Stimulated activated CD4-positive, alpha-beta T cell treated with anti-CD3 and anti-CD28 coated beads, Interleukin-15, amount 100 ng/mL, for 1 hour (primary cell): ENCODE results near the gene CNOT4.
A peak's percentile ranks its signal among the peaks of the same experiment; 100 is the strongest.

Experiments used
- DNase-seq, 2 donors: peaks; one replicate each; pipeline ENCODE4 v3.0.0-alpha.2; 2020; ENCODE audit warnings: low read depth in 1 of 2, low spot score in 1 of 2

CNOT4 gene, protein sequence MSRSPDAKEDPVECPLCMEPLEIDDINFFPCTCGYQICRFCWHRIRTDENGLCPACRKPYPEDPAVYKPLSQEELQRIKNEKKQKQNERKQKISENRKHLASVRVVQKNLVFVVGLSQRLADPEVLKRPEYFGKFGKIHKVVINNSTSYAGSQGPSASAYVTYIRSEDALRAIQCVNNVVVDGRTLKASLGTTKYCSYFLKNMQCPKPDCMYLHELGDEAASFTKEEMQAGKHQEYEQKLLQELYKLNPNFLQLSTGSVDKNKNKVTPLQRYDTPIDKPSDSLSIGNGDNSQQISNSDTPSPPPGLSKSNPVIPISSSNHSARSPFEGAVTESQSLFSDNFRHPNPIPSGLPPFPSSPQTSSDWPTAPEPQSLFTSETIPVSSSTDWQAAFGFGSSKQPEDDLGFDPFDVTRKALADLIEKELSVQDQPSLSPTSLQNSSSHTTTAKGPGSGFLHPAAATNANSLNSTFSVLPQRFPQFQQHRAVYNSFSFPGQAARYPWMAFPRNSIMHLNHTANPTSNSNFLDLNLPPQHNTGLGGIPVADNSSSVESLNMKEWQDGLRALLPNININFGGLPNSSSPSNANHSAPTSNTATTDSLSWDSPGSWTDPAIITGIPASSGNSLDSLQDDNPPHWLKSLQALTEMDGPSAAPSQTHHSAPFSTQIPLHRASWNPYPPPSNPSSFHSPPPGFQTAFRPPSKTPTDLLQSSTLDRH

GRCh38 chr7:135509839-135510591, at the start of gene CNOT4:
CNOT4 (minus strand) TSS chr7:135510102; CDS start chr7:135438331, 71,771 bp downstream.
- DNase-seq = peak; percentile 95 to 97

GRCh38 chr7:135558881-135559280, 49.0 kb upstream of the CNOT4 start:
- DNase-seq = no peak

- DNase-seq = peak; percentile 31 to 42
These were observed 48.5 kb upstream of the CNOT4 start for GRCh38 chr7:135558337-135558767.

GRCh38 chr7:135557455-135558336, 47.8 kb upstream of the CNOT4 start, which contains the start of gene NUP205:
NUP205 (plus strand) TSS chr7:135557917; CDS start chr7:135557945, 28 bp downstream.
- DNase-seq = peak; percentile 63 to 65

DNA sequence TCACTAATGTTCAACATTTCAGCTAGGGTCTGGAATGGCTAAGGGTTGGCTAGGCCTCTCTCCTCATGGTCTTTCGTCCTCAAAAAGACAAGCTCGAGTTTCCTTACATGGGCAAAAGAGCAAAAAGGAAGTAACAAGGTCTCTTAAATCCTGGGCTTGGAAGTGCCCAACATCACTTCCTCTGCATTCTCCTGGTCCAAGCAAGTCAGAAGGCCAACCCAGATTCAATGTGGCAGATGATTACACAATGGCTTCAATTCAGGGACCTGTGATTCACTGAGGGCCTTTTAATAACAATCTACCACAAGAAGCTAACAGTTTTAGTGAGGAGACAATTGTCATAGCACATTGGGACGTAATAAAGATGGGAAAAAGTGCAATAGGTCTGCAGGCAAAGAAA, 43.4 kb upstream of the CNOT4 start:
- DNase-seq = no peak

DNA sequence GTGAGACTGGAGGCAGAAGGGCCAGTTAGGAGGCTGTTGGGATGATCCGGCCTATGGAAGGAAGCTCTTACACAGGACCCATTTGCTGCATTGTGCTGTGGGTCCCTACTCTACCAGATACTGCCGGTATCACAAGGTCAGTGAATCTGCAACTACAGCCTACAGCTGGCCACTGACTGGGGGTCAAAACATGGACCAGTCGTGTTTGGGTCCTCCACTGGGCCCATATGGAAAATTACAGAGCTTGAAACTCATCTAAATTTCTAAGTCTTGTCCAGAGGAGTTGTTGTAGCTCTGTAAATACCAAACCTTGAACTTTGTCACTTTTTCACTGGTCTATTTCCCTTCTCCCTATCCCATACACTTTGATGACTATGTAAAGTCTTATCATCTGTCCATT, 42.2 kb upstream of the CNOT4 start:
- DNase-seq = no peak

DNA sequence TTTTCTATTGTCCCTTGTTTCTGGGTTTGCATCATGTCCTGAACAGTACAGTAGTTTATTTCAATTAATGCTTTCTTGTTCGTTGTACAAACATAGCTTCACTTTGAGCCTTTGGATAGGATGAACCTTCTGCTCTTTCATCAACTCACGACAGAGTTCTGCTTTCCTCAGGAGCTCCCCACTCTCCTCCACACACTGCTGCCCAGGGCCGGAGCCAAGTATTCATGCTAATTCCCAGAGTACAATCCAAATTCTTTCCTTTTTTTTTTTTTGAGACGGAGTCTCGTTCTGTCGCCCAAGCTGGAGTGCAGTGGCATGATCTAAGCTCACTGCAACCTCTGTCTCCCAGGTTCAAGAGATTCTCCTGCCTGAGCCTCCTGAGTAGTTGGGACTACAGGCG, 40.3 kb upstream of the CNOT4 start:
- no peak for DNase-seq

DNA sequence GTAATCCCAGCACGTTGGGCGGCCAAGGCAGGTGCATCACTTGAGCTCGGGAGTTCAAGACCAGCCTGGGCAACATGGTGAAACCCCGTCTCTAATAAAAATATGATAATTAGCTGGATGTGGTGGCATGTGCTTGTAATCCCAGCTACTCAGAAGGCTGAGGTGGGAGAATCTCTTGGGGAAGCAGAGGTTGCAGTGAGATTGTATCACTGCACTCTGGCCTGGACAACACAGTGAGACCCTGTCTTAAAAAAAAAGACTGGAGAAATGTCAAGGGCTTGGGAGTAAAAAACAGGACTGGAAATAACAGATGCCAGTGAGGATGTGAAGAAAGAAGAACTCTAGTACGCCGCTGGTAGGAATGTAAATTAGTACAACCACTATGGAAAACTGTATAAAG, 31.1 kb upstream of the CNOT4 start:
- no peak for DNase-seq

DNA sequence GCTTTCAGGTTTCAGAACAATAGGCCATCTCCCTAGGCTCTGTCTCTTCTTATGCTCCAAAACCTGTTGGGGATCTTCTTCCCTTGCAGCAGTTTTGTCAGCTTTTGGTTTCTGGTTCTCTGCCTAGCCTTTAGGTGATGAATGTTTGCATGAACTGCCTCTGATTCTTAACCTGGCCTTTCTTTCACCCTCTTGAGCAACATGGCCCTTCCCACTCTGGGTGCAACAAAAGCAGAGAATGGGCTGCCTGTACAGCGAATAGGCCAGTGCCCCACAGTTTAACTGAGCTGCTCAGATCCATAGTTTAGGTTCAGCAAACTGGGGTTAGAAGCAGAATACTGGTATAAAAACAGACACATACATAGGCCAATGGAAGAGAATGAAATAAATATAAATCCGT, 29.7 kb upstream of the CNOT4 start:
- DNase-seq = no peak

DNA sequence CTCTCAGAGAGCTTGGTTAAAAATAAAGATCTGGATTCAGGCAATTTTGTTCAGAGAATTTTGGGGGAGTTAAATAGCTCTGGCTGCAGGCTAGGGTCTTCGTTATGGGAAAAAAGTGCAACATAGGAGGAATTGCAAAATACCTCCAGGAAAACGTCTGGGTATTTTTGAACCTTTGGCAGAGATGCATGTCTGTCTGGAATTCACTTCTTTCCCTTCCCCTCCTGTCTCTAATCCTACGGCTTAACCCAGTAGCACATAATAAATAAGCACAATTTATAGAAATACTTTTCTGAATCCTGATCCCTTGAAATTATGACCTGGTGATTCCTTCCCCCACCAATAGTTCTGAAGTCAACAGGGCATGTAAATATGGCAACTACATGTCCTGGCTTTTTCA, 28.5 kb upstream of the CNOT4 start:
- DNase-seq = no peak

GRCh38 chr7:135537905-135538304, 28.0 kb upstream of the CNOT4 start:
- no peak for DNase-seq

- no peak for DNase-seq
These were observed 27.6 kb upstream of the CNOT4 start for GRCh38 chr7:135537453-135537852.

- no peak for DNase-seq
These were observed 26.2 kb upstream of the CNOT4 start for GRCh38 chr7:135536150-135536549.

DNA sequence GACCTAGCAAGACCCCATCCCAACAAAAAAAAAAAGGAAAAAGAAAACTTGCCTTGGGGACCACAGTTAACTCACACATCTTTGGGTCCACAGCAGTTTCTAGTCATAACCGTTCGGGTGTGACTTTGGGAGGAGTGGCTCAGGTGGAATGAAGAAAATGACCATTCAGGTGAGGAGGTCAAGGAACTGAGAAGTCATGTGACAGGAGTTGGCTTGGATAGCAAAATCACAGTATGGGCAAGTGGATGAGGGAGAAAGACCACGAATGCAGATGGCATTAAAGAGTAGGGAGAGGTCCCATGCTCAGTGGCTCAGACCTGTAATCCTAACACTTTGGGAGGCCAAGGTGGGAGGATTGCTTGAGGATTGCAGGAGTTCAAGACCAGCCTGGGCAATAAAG, 17.1 kb upstream of the CNOT4 start:
- no peak for DNase-seq

- no peak for DNase-seq
These were observed 15.5 kb upstream of the CNOT4 start for GRCh38 chr7:135525426-135525825.

- DNase-seq = no peak
These were observed 13.2 kb upstream of the CNOT4 start for GRCh38 chr7:135523146-135523545.

DNA sequence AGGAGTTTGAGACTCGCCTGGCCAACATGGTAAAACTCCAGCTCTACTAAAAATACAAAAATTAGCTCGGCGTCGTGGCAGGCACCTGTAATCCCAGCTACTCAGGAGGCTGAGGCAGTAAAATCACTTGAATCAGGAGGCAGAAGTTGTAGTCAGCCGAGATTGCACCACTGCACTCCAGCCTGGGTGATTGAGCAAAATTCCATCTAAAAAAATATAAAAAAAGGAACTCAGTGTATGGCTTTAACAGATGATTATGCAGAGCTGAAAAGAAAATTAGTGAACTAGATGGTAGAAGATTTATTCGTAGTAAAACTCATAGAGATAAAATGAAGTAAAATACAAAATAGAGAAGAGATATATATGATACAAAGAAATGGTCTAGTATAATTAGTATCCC, 12.6 kb upstream of the CNOT4 start:
- no peak for DNase-seq

DNA sequence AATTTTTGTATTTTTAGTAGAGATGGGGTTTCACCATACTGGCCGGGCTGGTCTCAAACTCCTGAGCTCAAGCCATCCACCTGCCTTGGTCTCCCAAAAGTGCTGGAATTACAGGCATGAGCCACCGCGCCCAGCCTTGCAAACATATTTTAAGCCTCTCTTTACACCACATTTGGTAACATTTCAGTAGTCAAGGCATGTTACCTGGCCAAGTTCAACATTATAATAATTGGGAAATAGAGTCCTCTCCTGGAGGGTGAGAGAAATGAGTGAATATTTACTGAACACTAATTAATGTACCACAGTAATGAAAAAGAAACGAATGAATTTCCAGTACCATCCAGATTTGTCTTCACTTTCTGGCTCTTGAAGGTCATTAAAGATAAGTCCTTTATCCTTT, 10.0 kb upstream of the CNOT4 start:
- DNase-seq = no peak

DNA sequence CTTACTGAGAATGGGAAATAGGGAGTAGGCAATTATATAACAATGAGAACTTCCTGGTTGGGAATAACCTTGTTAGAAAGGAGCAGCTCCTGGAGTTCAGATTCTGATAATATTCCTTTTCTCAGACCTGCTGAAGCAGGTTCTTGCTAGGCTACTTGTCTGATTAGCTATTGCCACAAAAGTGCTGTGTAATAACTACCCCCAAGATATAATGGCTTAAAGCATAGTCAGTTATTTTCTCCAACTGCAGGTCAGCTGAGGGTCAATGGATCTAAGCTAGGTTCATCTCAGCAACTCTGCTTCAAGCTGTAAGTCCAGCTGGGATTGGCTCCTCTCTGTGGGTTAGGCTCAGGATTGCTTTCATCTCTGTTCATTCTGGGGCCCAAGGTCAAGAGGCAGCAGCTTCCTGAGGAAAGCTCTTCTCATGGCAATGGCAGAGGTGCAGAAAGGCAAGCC, 9.4 kb upstream of the CNOT4 start:
- DNase-seq = no peak

DNA sequence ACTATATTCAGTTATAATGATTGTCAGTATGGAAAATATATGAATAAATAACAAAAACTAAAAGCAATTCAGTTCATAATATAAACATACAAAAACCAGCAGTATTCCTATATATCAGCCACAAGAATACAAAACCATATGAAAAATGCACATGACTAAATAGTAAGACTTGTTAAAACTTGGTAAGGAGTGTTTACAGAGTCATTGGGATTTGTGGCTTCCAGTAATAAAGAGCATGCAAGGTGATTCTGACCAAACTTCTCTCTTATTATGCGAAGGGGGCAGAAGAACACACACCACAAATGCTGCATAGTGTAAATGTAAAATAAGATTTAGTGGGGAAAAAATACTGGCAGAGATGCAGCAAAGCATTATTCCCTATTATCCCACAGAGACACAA, 8.8 kb upstream of the CNOT4 start:
- DNase-seq = no peak

GRCh38 chr7:135517060-135517459, 7.2 kb upstream of the CNOT4 start:
- no peak for DNase-seq
